ENCODE data around the gene PANK1. TPM values are rescaled to one million over a fixed set of nuclear protein-coding genes. Genes with fewer than 3 reads are reported as not detected.

Gene PANK1
- total and polyA plus RNA-seq, 9 of the 15 experiments (the other 6 are each of a cell fraction or from before 2014, with no cell fraction given), result 1.7 to 10.7 (median 6.5) TPM

GRCh38 chr10:89643812-89644690 is 991 bp downstream of the PANK1 start (continued):
- no peak for TF ChIP-seq ZNF197 (CRISPR knock-in tag; IDR thresholded peaks at IDR 0.05; ENCODE audit: low read depth)
- no peak for TF ChIP-seq DDX20 (tag; IDR thresholded peaks at IDR 0.05; ENCODE audit: low read depth)
- 0 out of 2 replicates have a peak, but pooled peaks have one; percentile 42 for TF ChIP-seq HDAC2 (IDR thresholded peaks at IDR 0.05)
- TF ChIP-seq RB1 (IDR thresholded peaks at IDR 0.05; ENCODE audit: low read depth), result no peak
- no peak for TF ChIP-seq NR2F6 (CRISPR knock-in tag; IDR thresholded peaks at IDR 0.05)
- TF ChIP-seq ARID2 (IDR thresholded peaks at IDR 0.05), result no peak
- no peak for TF ChIP-seq SP2 (IDR thresholded peaks at IDR 0.05; ENCODE audit: extremely low read depth, low read depth, low read length, poor library complexity, severe bottlenecking)
- no peak for TF ChIP-seq DPF2 (IDR thresholded peaks at IDR 0.05)
- peak; percentile 96 for TF ChIP-seq TBP (optimal IDR thresholded peaks at IDR 0.05; ENCODE audit: low read depth, low read length)
- TF ChIP-seq EWSR1 (IDR thresholded peaks at IDR 0.05; ENCODE audit: borderline replicate concordance, low read depth, partially characterized antibody), result no peak
- TF ChIP-seq HNRNPL (IDR thresholded peaks at IDR 0.05; ENCODE audit: low read depth, low read length), result no peak
- TF ChIP-seq TCF7 (IDR thresholded peaks at IDR 0.05; ENCODE audit: borderline replicate concordance), result no peak
- peak; percentile 51; the same call in 1 of the 2 replicates for TF ChIP-seq MXI1 (IDR thresholded peaks at IDR 0.05; ENCODE audit: low read depth, low read length)
- TF ChIP-seq GTF2B (IDR thresholded peaks at IDR 0.05; ENCODE audit: extremely low read depth, insufficient read length), result peak; percentile 37
- no peak for TF ChIP-seq TRIM28 (IDR thresholded peaks at IDR 0.05)
- no peak for TF ChIP-seq CBX5 (IDR thresholded peaks at IDR 0.05; ENCODE audit: borderline replicate concordance, low read depth)
- TF ChIP-seq XRCC4 (IDR thresholded peaks at IDR 0.05; ENCODE audit: extremely low read depth, insufficient read depth, insufficient read length), result no peak
- no peak for TF ChIP-seq GTF2A2 (tag; IDR thresholded peaks at IDR 0.05)
- TF ChIP-seq IFI16 (CRISPR knock-in tag; IDR thresholded peaks at IDR 0.05), result no peak
- no peak for TF ChIP-seq RERE (CRISPR knock-in tag; IDR thresholded peaks at IDR 0.05; ENCODE audit: borderline replicate concordance)
- TF ChIP-seq ZNF449 (CRISPR knock-in tag; IDR thresholded peaks at IDR 0.05), result no peak
